DMS79 treated with DMSO at 0.1 percent for 48 hours (cell line): ENCODE results near the gene GFER.
"Not testable (repeated sequence)": the region's sequence is repeated elsewhere in the genome, so short reads cannot be mapped to it uniquely, and the experiment has no call there.

Experiments
- DNase-seq: peaks from one replicate; lab custom pipeline; 2025; lab: John Stamatoyannopoulos, UW

Gene GFER

DNA sequence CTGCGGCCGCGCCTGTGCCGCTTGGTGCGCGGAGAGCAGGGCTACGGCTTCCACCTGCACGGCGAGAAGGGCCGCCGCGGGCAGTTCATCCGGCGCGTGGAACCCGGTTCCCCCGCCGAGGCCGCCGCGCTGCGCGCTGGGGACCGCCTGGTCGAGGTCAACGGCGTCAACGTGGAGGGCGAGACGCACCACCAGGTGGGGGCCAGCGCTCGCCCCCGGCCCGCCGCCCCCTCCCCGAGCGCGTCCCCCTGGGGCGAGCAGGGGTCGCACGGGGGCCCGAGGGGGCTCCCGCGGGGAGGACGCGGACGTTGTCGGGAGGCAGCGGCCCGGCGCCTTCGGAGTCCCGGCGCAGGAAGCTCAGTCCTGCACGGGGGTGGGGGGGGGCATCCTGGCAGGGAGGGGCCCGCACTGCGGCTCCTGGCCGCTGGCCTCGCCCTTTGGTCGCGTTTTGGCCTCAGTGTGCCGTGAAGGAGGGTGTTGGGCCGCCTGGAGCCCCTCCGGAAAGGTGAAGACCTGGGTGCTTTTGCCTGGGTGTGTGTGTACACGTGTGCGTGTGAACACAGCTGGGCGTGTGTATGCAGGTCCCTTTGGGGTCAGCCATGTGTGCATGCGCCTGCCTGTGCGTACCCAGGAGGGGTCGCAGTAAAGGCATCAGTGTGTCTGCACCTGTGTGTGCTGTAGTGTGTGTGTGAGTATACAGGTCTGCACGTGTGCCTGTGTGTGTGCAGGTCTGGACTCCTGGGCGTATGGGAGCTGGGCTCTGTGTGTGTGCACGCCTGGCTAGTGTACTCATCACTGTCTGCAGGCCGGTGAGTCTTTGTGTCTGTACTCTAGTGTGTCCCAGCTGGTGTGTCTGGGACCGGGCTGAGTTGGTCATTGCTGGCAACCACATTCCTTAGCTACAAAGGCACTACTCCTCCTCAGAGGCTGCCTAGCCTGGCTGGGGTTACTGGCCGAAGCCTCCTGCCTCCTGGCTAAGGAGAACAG, 43.3 kb downstream of the GFER start:
- DNase-seq = no peak

DNA sequence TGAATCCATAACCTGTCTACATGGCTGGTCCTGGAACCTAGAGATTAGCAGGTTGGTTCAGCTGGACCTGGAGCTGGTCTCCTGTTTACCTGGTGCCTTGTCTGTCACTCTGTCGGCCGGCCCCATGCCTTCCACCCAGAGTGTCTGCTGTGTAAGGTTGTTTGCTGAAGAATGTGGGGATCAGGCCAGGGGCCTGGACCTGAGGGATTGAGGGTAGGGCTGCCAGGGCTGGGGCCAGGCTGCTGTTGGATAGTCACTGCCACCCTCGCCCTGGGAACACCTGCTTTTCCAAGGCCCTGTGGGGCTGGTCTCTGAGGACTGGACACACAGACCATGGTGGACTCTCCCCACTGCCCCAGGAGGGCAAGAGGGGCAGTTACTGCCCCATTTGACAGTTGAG, 44.2 kb downstream of the GFER start:
- DNase-seq = no peak

DNA sequence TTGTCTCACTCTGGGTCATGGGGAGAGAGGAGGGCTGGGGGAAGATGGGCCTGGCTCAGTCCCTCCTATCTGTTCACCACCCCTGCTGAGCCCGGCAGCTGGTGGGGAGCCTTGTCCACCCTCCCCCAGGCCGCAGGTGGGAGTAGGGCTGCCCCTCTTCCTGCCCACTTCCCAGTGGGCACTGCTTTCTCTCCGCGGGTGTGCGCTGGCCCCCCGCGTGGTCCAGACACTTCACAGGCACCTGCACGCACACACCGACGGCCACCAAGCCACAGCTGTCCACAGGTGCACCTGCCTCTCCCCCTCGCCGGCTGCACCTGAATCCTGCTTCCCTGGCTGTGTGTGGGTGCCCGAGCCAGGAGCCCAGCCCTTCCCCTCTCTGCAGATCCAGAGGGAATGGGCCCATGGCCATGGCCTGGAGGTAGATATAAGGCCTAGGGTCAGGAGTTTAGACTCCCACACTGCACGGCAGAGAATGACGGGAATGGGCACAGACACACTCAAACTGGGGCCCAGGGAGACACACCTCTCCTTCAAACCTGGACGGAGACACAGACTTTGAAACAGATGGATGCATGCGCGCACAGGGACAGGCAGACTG, 44.7 kb downstream of the GFER start:
- no peak for DNase-seq

DNA sequence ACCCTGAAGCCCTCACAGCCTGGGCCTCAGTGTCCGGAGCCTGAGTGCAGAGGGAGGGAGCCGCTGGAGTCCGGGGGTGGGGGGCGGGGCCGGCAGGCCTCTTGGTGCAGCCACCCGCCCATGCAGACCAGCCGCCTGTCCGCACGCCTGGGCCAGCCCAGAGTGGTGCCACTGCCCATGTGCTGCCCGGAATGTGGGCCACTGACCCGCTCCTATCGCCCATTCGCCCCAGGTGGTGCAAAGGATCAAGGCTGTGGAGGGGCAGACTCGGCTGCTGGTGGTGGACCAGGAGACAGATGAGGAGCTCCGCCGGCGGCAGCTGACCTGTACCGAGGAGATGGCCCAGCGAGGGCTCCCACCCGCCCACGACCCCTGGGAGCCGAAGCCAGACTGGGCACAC, 45.4 kb downstream of the GFER start:
- DNase-seq = no peak

DNA sequence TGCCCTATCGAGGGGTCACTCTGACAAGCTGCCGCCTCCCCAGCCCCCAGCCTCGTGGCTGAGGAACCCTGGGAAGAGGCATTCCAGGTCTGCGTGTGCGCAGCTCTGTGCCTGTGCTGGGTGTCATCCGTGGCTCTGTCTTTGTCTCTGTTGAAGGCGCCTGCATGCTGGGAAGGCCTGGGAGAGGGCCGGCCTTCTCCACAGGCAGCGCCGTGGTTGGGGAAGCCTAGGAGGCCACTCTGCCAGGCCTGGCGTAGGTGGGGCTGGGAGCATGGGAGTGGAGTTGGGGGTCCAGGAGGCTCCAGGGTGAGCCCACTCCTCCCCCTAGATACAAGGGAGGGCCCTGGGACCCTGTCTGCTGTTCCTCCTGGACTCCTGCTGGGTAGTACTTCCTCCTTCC, 46.0 kb downstream of the GFER start:
- DNase-seq = no peak

DNA sequence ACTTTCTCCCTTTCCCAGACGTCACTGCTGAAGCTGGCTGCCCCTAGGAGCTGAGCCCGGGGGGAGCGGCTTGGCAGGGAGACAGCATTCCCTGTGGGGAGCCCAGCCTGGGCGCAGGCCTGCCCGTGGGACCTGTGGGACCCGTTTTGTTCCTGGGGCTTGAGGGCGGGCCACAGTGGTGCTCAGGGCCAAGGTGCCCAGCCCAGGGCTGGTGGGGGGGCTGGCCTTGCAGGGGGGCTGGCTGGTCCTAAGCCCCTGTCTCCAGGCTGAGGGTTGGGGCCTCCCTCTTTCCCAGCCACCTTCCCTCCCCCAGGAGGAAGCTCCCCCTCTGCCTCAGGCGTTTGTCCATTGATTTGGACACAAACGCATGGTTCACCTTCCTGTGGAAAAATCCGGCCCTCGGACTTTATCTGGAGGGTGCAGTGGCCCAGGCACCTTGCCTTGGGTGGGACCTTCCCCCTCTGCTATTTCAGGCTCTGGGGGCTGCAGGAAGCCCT, 47.1 kb downstream of the GFER start:
- no peak for DNase-seq

DNA sequence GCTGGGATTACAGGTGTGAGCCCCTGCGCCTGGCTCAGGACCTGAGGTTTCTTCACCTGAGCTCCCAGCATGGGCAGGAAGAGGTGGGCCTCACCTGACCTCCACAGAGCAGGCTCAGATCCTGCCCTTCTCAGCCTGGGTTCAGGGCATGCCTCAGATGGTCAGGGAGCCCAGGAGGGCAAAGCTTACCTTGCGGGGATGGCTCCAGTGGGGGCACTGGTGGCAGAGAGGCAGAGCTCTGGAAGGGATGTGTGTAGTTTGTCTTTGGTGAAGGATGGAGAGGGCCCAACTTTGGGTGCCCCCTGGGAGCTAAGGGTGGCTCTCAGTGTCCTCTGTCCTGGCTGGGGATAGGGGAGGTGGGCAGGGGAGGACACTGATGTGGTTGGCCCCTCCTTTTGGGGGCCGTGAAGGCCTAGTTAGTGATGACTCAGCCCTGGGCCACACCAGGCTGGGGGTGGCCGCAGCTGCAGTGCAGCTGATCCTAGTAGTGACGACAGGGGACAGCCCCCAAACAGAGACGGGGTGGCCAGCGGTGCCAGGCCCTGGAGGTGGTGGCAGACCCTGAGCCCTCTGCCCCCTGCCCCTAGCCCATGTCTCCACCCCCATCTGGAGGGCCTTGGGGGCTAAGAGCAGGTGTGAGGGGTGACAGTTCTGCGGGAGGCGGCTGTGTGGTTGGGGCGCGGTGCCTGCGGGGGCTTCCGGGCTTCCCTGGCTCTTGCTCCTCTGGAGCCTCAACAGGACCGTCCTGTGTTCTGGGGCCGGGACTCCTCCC, 48.5 kb downstream of the GFER start:
- no peak for DNase-seq

DNA sequence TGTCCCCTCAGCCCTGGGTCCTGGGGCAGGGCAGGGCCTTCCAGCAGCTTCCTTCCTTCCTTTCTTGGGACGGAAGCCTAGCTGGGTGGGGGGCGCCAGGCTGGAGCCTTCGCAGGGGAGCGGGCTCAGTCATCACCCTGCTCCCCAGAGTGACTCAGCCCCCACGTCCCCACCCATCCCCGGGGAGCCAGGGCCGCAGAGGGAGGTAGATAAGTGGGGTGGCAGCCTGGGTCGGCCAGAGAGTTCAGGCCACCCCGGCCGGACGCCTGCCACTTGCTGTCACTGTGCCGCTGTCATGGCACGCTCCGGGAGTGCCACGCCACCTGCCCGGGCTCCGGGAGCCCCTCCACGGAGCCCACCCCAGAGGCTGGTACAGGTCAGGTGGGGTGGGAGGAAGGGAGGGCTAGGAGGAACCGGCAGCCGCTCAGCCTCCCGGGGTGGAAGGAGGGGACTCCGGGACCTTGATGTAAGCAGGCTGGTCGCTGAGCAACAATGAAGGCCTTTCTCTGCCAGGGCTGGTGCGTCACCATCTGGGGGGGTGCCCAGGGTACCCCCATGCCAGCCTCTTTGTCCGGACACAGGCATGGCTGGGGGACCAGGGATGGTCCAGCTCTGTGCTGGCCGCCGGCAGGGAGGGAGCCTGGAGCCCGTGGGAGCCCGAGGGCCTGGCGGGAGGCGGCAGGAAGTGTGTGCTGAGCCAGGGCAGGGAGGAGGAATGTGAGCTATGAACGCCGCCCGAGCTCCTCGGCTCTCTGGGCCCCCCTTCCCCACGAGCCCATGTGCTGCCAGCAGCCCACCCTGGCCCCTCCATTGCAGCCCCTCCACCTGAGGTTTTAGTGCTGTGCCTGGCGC, 49.3 kb downstream of the GFER start:
- no peak for DNase-seq

DNA sequence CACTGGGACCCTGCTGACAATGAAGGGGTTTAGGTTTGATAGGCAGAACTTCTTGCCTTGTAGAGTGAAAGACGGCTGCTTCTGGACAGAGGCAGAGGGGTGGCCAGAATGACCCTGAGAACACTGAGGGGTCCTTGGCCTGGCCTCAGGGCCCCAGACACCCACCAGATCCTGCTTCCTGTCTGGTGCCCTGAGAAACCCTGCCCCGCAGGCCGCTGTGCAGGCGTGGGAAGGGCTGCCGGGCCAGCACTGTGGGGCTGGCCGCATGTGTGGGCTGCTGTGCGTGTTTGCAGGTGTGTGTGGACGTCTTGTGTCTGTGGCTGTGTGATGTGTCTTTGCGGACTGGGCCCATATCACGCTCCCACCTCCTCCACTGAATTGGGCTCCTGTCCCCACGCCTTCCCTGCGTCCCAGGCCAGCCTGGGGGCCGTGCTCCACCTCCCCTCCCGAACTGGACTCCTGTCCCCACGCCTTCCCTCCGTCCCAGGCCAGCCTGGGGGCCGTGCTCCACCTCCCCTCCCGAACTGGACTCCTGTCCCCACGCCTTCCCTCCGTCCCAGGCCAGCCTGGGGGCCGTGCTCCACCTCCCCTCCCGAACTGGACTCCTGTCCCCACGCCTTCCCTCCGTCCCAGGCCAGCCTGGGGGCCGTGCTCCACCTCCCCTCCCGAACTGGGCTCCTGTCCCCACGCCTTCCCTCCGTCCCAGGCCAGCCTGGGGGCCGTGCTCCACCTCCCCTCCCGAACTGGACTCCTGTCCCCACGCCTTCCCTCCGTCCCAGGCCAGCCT, 50.1 kb downstream of the GFER start:
- not testable (repeated sequence) for DNase-seq

DNA sequence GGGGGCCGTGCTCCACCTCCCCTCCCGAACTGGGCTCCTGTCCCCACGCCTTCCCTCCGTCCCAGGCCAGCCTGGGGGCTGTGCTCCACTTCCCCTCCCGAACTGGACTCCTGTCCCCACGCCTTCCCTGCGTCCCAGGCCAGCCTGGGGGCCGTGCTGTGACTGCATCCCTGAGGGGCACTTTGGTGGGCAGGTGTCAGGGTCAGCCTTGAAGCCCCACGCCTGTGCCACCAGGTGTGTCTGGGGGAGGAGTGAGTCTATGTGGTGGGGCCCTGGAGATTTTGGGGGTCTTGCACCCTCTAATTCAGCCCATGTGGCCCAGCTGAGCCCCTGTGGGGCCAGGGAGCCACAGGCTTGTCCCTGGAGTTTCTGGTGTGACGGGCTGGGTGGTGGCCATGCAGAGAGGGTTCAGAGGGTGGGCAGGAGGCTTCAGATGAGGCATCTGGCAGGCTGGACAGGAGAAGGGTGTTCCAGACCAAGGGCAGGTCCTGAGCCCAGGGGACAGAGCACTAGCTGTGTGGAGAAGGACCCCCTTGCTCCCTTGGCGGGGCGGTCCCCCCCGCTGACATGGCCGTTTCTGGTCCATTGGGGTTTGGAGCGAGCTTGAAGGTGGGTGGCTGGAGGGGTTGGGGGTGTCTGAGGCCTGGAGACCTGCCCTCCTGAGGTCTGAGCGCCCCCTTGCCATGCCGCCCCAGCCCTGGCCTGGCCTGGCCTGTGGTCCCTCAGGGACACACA, 50.9 kb downstream of the GFER start:
- no peak for DNase-seq

DNA sequence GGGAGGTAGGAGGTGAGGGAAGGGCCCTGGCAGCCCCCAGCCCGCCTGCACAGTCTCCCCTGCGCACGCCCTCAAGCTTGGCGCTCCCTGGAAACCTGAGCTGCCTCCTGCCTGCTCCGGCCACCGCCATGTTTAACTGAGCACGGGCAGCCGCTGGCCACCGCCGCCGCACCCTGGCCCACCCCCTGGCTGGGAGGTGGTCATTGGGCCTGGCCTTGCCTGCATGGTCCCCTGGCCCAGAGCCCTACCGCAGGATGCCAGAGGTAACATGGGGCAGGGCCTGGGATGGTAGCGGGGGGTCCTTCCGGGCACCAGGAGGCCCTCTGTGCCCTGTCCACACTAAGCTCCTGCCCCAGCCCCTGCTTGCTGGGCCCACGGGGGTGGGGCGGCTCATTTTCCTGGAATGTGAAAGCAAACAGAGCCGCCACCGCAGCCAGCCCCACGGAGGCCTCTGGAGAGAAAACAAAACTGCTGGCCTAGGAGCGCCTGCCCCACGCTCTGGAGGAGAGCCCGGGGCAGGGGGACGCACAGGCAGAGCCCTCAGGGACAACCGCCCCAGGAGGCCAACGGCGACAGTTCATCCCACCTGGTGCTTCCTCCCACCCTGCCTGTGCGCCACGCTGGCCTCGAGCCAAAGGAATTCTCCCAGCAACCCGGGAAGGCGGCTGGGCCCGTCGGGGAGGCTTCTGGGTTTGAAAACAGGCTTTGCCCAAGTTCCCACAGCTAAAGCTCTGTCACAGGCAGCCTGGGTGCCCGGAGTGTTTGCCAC, 51.6 kb downstream of the GFER start:
- no peak for DNase-seq

DNA sequence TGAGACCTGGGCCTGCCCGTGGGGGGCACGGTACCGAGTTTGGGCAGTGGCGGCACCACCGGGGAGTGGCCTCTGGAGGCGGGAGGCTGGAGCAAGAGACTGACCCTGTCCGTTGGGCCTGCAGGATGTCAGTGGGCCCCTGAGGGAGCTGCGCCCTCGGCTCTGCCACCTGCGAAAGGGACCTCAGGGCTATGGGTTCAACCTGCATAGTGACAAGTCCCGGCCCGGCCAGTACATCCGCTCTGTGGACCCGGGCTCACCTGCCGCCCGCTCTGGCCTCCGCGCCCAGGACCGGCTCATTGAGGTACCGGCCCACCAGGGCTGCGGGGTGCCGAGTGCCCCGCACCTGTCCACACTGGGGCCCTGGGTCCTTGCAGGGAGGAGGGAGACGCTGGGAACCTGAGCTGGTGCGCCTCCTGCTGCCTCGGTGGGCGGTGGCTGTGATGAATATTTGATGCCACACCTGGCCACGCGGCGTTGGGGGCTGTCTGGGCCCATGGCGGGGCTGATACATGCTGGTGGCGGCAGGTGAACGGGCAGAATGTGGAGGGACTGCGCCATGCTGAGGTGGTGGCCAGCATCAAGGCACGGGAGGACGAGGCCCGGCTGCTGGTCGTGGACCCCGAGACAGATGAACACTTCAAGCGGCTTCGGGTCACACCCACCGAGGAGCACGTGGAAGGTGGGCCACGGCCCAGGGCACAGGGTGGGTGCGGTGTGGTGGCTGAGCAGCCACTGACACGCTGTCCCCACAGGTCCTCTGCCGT, 52.4 kb downstream of the GFER start:
- DNase-seq = no peak

DNA sequence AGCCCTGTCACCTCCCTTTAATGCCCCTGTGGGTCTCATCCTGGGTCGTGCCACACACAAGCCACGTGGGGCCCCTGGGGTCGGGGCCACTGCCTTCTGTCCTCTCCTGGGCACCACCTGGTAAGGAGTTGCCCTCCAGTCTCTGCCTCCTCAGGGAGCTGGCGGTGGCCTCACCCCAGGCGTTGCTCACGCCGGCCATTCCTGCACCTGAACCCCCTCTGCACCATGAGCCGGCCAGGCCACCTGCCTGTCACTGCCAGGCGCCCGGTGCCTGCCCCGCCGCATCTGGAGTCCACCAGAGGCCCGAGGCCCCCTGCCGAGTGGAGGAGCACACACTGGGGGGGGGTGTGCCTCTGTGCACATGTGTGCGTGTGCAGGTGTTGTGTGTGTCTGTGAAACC, 53.1 kb downstream of the GFER start:
- DNase-seq = no peak
